Breast epithelium (tissue), 4 donors: ENCODE results near the gene SORL1. TPM values are rescaled to one million over a fixed set of nuclear protein-coding genes. Genes with fewer than 3 reads are reported as not detected.

ENCODE experiments used
- DNase-seq, 2 donors: peaks; one replicate each; pipeline ENCODE4 v3.0.0-alpha.2; 2019; ENCODE audit warnings: low spot score in 2 of 2
- H3K27ac ChIP-seq, 2 donors: fragments of 200-600 bp; sonication (generic) in 1 of 2; one replicate each; pipeline ENCODE4 v1.5.1; 2016 to 2019; ENCODE audit warnings: mild to moderate bottlenecking in 1 of 2
- H3K27me3 ChIP-seq, 2 donors: fragments of 200-600 bp; sonication (generic) in 1 of 2; one replicate each; pipeline versions ENCODE4 v1.5.1 to v1.6.0; 2017 to 2019; ENCODE audit warnings: control low read depth in 1 of 2, mild to moderate bottlenecking in 1 of 2
- H3K36me3 ChIP-seq: fragments of 200-600 bp; one replicate; pipeline ENCODE4 v1.5.1; 2019
- H3K4me1 ChIP-seq, 2 donors: fragments of 200-600 bp; sonication (generic); one replicate each; pipeline ENCODE4 v1.5.1; 2016 to 2019; ENCODE audit warnings: control low read depth in 1 of 2
- H3K4me3 ChIP-seq, 3 donors: fragments of 200-600 bp; sonication (generic); 1 replicate in 2 of 3; 2 replicates in 1 of 3; pipeline ENCODE4 v1.5.1; 2016 to 2019; ENCODE audit warnings: mild to moderate bottlenecking in 3 of 3, moderate library complexity in 2 of 3
- H3K9me3 ChIP-seq, 2 donors: fragments of 200-600 bp; sonication (generic) in 1 of 2; one replicate each; pipeline ENCODE4 v1.5.1; 2016 to 2019; ENCODE audit warnings: control low read depth in 1 of 2
- CTCF ChIP-seq, 3 donors: fragments of 450-650 bp; IDR thresholded peaks; one replicate each; pipeline ENCODE4 v1.5.1; 2016 to 2017; ENCODE audit warnings: antibody characterized with exemption in 3 of 3, mild to moderate bottlenecking in 3 of 3, moderate library complexity in 3 of 3
- POLR2A ChIP-seq: fragments of 450-650 bp; IDR thresholded peaks from one replicate; pipeline ENCODE4 v1.6.1; 2016; ENCODE audit warnings: antibody characterized with exemption, mild to moderate bottlenecking, moderate library complexity
- POLR2AphosphoS5 ChIP-seq, 3 donors: sonication (generic); formaldehyde crosslinking; IDR thresholded peaks; one replicate each; pipeline ENCODE4 v1.6.1; 2017; ENCODE audit warnings: antibody characterized with exemption in 3 of 3
- intact Hi-C: fragments of 100-400 bp; cut with DNase I; formaldehyde crosslinking; loops from one replicate; pipeline ENCODE4 v1.15.1; 2023; ENCODE audit warnings: low total_unique reads
- total RNA-seq, 3 donors: library from RNA; depleted of rRNA; stranded (reverse); fragments of >200 nt; gene quantifications; one replicate each; pipeline ENCODE4 v1.1.0, GENCODE V29; 2016

SORL1 gene
- total RNA-seq, 3 donors from 2014 or later: 3.5 to 64.0 (median 50.8) TPM

GRCh38 chr11:121515335-121515671 lies 63.2 kb downstream of the SORL1 start:
- no peak for DNase-seq
- no peaks in the 10 kb centered on the region for H3K4me1 ChIP-seq
- intact Hi-C loops: no loop called here

GRCh38 chr11:121517996-121518395 lies 65.9 kb downstream of the SORL1 start:
- no peak overlapping the region for H3K27ac ChIP-seq
- no peak for DNase-seq
- no peaks in the 10 kb centered on the region for H3K36me3 ChIP-seq
- no peaks in the 10 kb centered on the region for H3K4me1 ChIP-seq
- H3K4me3 ChIP-seq: no peak overlapping the region
- TF ChIP-seq POLR2AphosphoS5 (IDR thresholded peaks at IDR 0.05) (no peak), POLR2A (no peak), CTCF (IDR thresholded peaks at IDR 0.05) (no peak)
- intact Hi-C loops: no loop called here
- no peaks in the 10 kb centered on the region for H3K27me3 ChIP-seq
- H3K9me3 ChIP-seq: no peaks in the 10 kb centered on the region

More at GRCh38 chr11:121515335-121515671, 63.2 kb downstream of the SORL1 start:
- H3K9me3 ChIP-seq: no peaks in the 10 kb centered on the region
- TF ChIP-seq POLR2A (no peak), POLR2AphosphoS5 (IDR thresholded peaks at IDR 0.05) (no peak), CTCF (IDR thresholded peaks at IDR 0.05) (no peak)
- no peak overlapping the region for H3K27ac ChIP-seq
- H3K4me3 ChIP-seq: no peak overlapping the region
- no peaks in the 10 kb centered on the region for H3K36me3 ChIP-seq
- H3K27me3 ChIP-seq: no peaks in the 10 kb centered on the region

DNA sequence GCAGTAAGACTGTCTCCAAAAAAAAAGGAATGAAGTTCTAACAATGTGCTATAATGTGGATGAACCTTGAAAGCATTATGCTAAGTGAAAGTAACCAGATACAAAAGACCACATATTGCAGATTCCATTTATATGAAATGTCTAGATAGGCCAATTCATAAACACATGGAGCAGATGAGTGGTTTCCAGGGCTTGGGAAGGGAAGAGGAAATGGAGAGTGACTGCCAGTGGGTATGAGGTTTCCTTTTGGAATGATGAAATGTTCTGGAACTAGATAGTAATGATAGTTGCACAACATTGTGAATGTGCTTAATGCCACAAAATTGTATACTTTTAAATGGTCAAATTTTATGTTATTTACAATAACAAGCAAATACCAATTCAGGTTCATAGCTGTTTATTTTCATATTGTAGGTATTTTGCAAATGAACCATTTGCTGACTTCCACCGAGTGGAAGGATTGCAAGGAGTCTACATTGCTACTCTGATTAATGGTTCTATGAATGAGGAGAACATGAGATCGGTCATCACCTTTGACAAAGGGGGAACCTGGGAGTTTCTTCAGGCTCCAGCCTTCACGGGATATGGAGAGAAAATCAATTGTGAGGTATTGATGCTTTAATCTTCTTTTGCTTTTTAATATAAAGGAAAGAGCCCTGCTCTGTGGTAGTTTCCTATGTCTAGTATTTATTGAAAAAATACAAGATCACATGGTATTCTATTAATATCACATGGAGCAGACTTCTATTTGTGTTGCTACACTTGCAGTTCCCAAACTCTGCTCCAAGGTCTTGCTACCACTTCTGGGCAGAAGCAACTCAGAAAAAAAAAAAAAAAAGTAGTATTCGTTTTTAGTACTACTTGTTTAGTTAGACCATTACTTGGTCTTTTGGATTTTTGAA lies 68.4 kb downstream of the SORL1 start:
- DNase-seq: no peak
- intact Hi-C loops: loop anchor here (2.0 kb wide), 1 partner anchor 28 kb away; no protein-coding TSS in a partner anchor
- no peak overlapping the region for H3K27ac ChIP-seq
- TF ChIP-seq POLR2AphosphoS5 (IDR thresholded peaks at IDR 0.05) (no peak), CTCF (IDR thresholded peaks at IDR 0.05) (no peak), POLR2A (no peak)
- H3K27me3 ChIP-seq: no peaks in the 10 kb centered on the region
- no peak overlapping the region for H3K4me3 ChIP-seq
- H3K36me3 ChIP-seq: no peaks in the 10 kb centered on the region
- no peaks in the 10 kb centered on the region for H3K4me1 ChIP-seq
- peaks cover 0 to 6% of the 10 kb centered on the region in 2 donors for H3K9me3 ChIP-seq

DNA sequence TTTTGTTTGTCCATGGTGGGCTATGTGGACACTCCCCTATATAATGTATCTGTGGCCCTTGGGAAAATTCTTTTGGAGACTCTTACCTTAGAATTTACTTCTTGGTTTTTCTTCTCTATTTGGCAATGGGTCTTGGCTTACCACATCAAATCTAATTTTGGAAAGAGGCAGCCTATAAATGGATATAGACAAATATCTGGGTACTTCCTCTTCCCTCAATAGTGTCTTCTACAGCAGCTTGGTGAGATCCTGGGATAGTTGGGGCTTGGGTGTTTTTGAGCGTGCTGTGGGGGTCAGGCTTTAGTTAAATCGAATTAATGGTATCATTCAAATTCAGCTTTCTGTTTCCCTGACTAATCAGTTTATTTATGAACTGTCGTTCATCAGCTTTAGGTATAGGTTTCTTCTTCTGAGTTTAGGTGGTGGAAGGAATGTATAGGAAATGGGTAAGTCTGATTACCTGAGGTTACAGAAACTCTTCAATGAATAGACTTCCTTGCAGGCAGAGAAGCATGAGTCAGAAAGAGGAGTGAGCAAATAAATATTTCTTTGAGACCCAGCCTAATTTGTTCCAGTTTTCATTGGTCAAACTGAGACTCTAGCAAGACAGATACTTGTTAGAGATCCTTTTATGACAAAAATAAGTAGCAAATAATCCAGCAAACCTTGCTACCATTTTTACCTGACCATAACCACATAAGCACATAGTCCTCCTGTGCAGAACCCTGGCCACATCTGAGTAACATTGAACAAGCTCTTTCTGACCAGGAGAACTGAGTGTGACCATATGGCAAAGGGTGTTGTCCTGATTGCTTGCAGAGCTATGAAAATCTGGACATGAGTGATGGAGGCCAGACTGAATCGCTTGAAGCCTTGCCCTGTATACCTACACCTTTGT lies 69.3 kb downstream of the SORL1 start:
- no peak for DNase-seq
- Histone ChIP-seq H3K27me3 (no peaks in the 10 kb centered on the region), H3K36me3 (no peaks in the 10 kb centered on the region), H3K4me3 (no peak overlapping the region), H3K9me3 (peaks cover 0 to 9% of the 10 kb centered on the region in 2 donors), H3K27ac (no peak overlapping the region), H3K4me1 (no peaks in the 10 kb centered on the region)
- TF ChIP-seq POLR2AphosphoS5 (IDR thresholded peaks at IDR 0.05): no peak
- no peak for TF ChIP-seq CTCF (IDR thresholded peaks at IDR 0.05)
- no peak for TF ChIP-seq POLR2A
- intact Hi-C loops: loop anchor here (2.0 kb wide), 1 partner anchor 29 kb away; no protein-coding TSS in a partner anchor
